NCI-H1105 treated with DMSO at 0.1 percent for 48 hours (cell line): ENCODE measurements around the gene CDC20.
A peak's percentile ranks its signal among the peaks of the same experiment; 100 is the strongest.
"Not testable (repeated sequence)": the region's sequence is repeated elsewhere in the genome, so short reads cannot be mapped to it uniquely, and the experiment has no call there.

Experiments
- DNase-seq: peaks from one replicate; lab custom pipeline; 2025; lab: John Stamatoyannopoulos, UW

Gene CDC20

DNA sequence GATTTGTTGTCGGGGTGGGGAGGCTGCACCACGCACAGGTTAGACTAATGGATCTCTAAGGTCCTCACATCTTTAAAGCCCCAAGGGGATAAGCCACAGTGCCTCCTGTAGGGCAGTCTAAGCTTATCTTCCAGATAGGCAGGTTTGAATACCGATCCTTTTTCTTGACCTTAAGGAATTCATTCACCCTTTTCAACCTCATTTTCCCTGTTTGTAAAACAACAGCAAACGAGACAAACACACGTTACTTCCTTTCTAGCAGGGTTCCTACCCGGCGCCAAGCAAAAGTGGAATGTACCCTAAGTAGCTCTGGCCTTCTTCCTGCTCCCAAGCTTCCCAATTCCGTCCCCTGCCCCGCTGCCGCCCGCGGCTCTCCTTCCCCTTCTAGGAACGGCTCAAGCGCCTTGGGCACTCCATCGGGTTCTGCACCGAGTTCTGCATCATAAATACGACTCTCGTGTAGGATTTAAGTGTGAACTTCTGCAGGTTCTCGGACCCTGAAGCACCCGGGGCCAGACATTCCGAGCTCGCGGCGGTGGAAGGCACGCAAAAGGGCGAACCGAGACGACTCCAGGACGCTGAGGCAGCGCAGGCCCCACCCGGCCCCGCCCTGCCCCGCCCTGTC, 548 bp upstream of the CDC20 start:
- DNase-seq = peak; percentile 53

- no peak for DNase-seq
These were observed 915 bp downstream of the CDC20 start for GRCh38 chr1:43359696-43360095.

DNA sequence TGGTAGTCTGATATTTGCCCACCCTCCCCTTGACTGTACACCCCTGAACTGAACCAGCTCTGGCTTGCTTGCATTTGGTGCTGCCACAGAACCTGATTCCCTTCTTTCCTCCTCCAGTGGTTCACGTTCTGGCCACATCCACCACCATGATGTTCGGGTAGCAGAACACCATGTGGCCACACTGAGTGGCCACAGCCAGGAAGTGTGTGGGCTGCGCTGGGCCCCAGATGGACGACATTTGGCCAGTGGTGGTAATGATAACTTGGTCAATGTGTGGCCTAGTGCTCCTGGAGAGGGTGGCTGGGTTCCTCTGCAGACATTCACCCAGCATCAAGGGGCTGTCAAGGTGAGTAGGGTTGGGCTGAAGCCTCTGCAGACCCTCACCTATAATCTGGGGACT, 1.8 kb downstream of the CDC20 start:
- DNase-seq = no peak

GRCh38 chr1:43363283-43363934, 4.6 kb downstream of the CDC20 start:
- no peak for DNase-seq

- DNase-seq = no peak
These were observed 5.2 kb downstream of the CDC20 start for GRCh38 chr1:43363935-43364525.

GRCh38 chr1:43365678-43366077, 6.9 kb downstream of the CDC20 start:
- no peak for DNase-seq

DNA sequence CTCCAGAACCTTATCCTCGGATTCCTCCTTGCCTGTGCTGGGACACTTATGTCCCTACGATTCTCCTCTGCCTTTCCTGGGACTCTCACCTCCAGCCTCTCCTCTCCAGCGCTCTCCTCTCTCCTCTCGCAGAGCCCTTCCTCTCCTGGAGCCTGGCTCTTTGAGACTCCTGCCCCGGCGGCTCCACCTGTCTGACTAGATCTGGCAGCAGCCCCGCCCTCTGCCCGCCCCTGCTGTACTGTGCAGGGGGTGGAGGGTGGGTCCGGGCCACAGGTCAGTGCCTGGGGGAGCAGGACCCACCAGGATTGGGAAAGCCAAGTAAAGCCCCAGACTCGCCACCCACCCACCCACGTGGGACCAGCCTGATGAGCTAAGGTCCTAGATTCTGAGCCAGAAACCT, 7.4 kb downstream of the CDC20 start:
- no peak for DNase-seq

GRCh38 chr1:43366601-43367025, 7.8 kb downstream of the CDC20 start:
- DNase-seq = no peak

GRCh38 chr1:43367026-43367903, 8.5 kb downstream of the CDC20 start:
- peak; percentile 32 for DNase-seq

DNA sequence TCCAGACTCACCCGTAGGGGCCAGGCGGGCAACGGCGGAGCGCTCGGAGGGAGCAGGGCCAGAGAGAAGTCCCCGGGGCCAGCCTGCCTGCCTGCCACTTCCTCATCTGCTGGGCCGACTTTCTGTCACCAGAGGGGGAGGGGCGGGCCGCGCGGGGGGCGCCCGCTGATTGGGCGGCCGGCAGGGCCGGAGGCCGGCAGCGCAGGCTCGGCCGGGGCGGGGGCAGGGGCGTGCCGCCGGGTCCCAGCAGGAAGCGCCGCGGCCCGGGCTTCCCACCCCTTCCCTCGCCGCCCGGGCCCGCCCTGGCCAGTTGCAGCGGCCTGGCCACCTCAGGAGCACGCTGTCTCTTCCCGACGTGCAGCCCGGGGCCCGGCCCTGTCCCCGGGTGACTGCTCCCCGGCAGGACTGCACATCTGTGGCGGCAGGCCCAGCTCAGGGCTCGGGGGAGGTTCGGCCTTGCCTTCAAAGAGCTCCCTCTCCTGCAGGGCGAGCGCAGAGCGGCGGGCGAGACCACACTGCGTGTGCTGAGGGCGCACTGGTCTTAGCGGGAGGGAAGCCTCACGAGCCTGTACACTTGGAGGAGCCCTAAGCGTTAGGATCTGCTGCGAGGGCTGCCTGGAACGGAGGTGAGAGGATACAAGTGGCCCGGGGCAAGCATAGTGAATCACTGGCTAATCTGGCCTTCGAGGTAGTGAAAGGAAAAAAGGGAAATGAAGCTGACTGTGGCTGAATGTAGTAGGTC, 9.3 kb downstream of the CDC20 start, which contains the start of gene ELOVL1:
Gene ELOVL1 (minus strand): TSS at position 108 of the 742 bp plus-strand sequence. CDS start 2,402 bp downstream, outside the sequence.
- DNase-seq = peak; percentile 85

DNA sequence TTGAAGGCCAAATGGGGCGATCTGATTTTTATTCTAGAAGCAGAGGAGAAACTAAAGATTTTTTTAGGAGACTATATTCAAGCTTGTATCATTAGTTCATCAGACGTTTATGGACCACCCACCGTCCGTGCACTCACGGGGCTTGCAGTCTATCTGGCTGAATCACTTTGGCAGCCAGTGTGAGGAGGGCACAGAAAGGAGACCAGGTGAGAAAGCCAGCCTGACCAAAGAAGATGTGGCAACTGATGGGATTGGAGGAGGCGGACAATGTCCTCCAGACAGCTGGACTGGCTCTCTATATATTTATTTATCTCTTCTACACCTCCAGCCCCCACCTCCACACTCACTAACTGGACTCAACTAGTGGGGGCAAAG, 9.9 kb downstream of the CDC20 start:
- no peak for DNase-seq

DNA sequence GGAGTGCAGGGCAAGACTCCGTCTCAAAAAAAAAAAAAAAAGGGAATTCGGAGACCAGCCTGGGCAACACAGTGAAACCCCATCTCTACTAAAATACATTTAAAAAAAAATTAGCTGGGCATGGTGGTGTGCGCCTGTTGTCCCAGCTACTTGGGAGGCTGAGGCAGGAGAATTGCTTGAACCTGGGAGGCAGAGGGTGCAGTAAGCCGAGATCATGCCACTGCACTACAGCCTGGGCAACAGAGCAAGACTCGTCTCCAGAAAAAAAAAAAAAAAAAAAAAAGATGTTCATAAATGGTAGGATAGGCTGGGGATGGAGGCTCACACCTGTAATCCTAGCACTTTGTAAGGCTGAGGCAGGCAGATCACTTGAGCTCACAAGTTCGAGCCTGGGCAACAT, 11.0 kb downstream of the CDC20 start:
- not testable (repeated sequence) for DNase-seq

DNA sequence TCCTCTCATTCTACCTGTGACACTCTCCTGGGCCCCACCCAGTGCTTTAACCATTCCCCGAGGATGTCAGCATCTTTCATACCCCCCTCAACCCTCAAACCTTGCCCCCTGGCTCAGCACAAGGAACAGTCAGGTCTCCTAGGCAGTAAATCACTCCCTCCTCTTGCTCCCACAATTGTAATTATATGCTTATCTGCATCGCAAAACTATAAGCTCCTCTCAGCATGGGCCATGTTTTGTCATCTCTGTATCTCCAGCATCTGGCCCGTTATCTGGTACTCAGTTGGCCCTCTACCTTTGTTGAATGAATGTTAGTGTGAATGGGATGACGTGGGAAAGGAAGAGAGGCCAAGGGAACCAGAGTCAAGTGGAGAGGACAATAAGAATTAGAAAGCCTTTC, 11.8 kb downstream of the CDC20 start:
- DNase-seq = no peak

- DNase-seq = no peak
These were observed 13.4 kb downstream of the CDC20 start for GRCh38 chr1:43372172-43372571.

DNA sequence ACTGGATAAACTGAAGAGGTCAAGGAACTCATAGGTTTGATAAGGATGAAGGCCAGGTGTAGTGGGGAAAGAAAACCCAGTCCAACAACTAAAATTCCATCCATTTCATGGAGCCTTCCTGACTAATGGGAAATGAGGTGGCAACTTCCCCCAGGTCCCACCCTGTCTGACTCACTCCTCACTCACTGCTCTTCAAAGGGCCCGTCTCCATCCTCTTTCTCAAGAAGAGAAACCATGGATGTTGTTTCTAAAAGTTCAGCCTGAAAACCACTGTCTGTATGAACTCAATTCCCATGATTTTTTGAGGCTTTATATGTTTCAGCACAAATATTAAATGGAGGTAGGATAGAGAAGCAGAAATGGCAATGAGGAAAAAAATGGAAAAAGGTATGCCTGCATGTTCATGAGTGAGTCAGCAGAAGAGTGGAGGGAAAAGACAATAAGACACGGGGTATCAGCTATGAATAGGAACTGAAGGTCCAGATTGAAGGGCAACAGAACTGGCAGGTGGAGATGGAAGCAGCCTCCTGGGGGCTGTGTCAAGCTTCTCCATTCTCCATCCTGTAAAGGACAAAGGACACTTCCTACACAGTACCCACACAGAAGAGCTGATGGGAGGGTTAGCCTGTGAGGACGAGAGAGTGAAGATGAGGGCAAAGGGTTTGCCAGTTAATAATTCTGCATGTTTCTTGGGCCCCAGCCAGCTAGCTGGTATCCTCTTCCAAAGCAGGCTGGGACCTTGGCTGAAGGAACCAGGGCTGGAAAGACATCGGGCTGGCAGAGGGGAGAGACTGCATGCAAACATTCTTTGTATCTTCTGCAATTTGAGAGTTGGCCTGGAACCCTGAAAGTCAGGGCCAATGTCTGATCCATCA, 14.5 kb downstream of the CDC20 start:
- no peak for DNase-seq

- no peak for DNase-seq
These were observed 18.0 kb downstream of the CDC20 start for GRCh38 chr1:43376723-43377235.

- DNase-seq = no peak
These were observed 19.1 kb downstream of the CDC20 start for GRCh38 chr1:43377831-43378230.

- DNase-seq = no peak
These were observed 20.7 kb downstream of the CDC20 start for GRCh38 chr1:43379476-43379875.

- no peak for DNase-seq
These were observed 22.8 kb downstream of the CDC20 start for GRCh38 chr1:43381612-43382011.

DNA sequence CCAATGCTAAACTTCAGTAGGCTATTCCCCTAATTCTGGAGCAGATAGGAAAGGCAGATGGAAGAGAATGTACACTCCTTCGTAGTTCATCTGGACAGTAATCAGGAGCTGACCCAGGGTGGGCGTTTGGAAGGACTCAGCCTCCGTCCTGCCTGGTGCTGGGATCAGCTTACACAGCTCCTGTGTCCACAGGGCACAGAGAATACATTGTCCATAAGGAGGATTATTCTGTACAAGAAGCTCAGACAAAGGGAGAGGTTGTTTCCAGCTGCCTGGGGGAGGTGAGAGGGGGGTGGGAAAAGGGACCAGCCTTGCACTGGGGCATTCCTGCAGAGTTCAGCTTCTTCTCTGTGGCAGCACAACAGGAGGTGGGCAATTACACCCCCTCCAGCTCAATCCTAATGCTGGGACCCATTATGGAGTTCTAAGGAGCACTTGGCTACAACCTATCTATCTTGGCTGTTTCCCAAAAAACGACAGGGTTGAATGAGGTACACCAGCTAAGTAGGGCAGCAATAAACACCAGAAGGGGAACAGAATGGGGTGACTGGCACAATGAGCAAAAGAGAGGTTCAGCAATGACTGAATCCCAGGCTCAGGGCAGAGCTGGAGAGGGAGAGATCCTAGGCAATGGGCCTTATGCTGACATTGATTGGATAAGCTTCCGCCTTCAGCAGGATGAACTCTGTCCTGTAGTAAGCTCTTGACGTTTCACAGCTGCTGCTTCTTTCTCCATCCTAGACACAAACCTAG, 23.4 kb downstream of the CDC20 start:
- peak; percentile 16 for DNase-seq
